K562 (cell line): Measurements from ENCODE around the gene IGF2R. TPM values are rescaled to one million over a fixed set of nuclear protein-coding genes. Genes with fewer than 3 reads are reported as not detected.

Experiments
- BHLHE40 ChIP-seq: IDR thresholded peaks from 2 replicates; pipeline ENCODE4 v1.6.1; 2011; ENCODE audit warnings: low read length, improper control_type of control experiment
- CBFA2T3 ChIP-seq: fragments of 450-650 bp; IDR thresholded peaks from 2 replicates; pipeline ENCODE4 v1.6.1; 2017
- CCNT2 ChIP-seq: IDR thresholded peaks from 2 replicates; pipeline ENCODE4 v1.6.1; 2011; ENCODE audit warnings: borderline replicate concordance, low read depth, mild to moderate bottlenecking, moderate library complexity, mixed read lengths, low read length; ENCODE audit not compliant: insufficient read length; ENCODE audit errors: extremely low read depth
- FOXK1 ChIP-seq: sonication (generic); formaldehyde crosslinking; IDR thresholded peaks from 2 replicates; pipeline ENCODE4 v1.8.0; 2022; ENCODE audit warnings: missing genetic modification reagents, mild to moderate bottlenecking, borderline replicate concordance
- HNRNPK ChIP-seq: fragments of 200-400 bp; formaldehyde crosslinking; IDR thresholded peaks from one replicate; pipeline ENCODE4 v1.6.1; 2018; ENCODE audit warnings: mild to moderate bottlenecking, low read depth, low read length; ENCODE audit not compliant: poor library complexity, severe bottlenecking
- HSF4 ChIP-seq: fragments of 250-450 bp; sonication (Bioruptor Pico); IDR thresholded peaks from 2 replicates; pipeline ENCODE4 v2.1.2; 2022; ENCODE audit warnings: mild to moderate bottlenecking, moderate library complexity, borderline replicate concordance
- JUNB ChIP-seq: fragments of 450-650 bp; formaldehyde crosslinking; conservative IDR thresholded peaks from 2 replicates; pipeline ENCODE4 v1.4.0; 2020; ENCODE audit warnings: mild to moderate bottlenecking
- MECOM ChIP-seq: fragments of 250-450 bp; sonication (Bioruptor Pico); IDR thresholded peaks from 2 replicates; pipeline ENCODE4 v1.8.0; 2022; ENCODE audit warnings: inconsistent platforms
- MTA2 ChIP-seq: fragments of 450-650 bp; IDR thresholded peaks from 2 replicates; pipeline ENCODE4 v1.6.1; 2016; ENCODE audit warnings: low read depth
- MYNN ChIP-seq, 2 experiments: sonication (generic); formaldehyde crosslinking in 1 of 2; IDR thresholded peaks; 2 replicates each; pipeline versions ENCODE4 v1.5.0 to v1.6.1; 2016 to 2020; ENCODE audit warnings: antibody characterized with exemption in 1 of 2, missing genetic modification reagents in 1 of 2
- NEUROD1 ChIP-seq: fragments of 150-350 bp; IDR thresholded peaks from 2 replicates; pipeline ENCODE4 v1.6.1; 2014; ENCODE audit warnings: borderline replicate concordance, low read length, low read depth; ENCODE audit not compliant: partially characterized antibody
- PCBP1 ChIP-seq: fragments of 200-400 bp; formaldehyde crosslinking; IDR thresholded peaks from 2 replicates; pipeline ENCODE4 v1.6.1; 2018; ENCODE audit warnings: mild to moderate bottlenecking, low read depth, low read length; ENCODE audit not compliant: poor library complexity, severe bottlenecking
- POLR3A ChIP-seq: IDR thresholded peaks from 2 replicates; pipeline ENCODE4 v1.6.1; 2011; ENCODE audit warnings: borderline replicate concordance, mild to moderate bottlenecking, moderate library complexity; ENCODE audit not compliant: insufficient read length, insufficient read depth; ENCODE audit errors: extremely low read depth
- POLR3G ChIP-seq: IDR thresholded peaks from 2 replicates; pipeline ENCODE4 v1.6.1; 2011; ENCODE audit not compliant: insufficient read length, insufficient replicate concordance; ENCODE audit errors: extremely low read depth
- PRPF4 ChIP-seq: fragments of 200-400 bp; formaldehyde crosslinking; IDR thresholded peaks from one replicate; pipeline ENCODE4 v1.6.1; 2017; ENCODE audit warnings: low read length, low read depth, mild to moderate bottlenecking; ENCODE audit not compliant: insufficient read depth, poor library complexity, severe bottlenecking
- PTRF ChIP-seq: fragments of 450-650 bp; IDR thresholded peaks from 2 replicates; pipeline ENCODE4 v1.6.1; 2016; ENCODE audit warnings: mild to moderate bottlenecking, missing genetic modification characterization, missing compliant biosample characterization
- SIX5 ChIP-seq, 2 experiments: IDR thresholded peaks; 2 replicates each; pipeline ENCODE4 v1.6.1; 2011; ENCODE audit warnings: low read length in 2 of 2, borderline replicate concordance in 1 of 2, low read depth in 1 of 2, mild to moderate bottlenecking in 1 of 2, moderate library complexity in 1 of 2; ENCODE audit not compliant: insufficient read depth in 1 of 2
- TAF1 ChIP-seq: IDR thresholded peaks from 2 replicates; pipeline ENCODE4 v1.6.1; 2011; ENCODE audit warnings: mild to moderate bottlenecking, low read length, moderate library complexity; ENCODE audit not compliant: insufficient read depth, control insufficient read depth, severe bottlenecking; ENCODE audit errors: extremely low read depth
- TOE1 ChIP-seq, 2 experiments: fragments of 450-650 bp in 1 of 2; sonication (generic) in 1 of 2; formaldehyde crosslinking in 1 of 2; IDR thresholded peaks; 2 replicates each; pipeline versions ENCODE4 v1.7.1 to v1.8.0; 2016 to 2022; ENCODE audit warnings: borderline replicate concordance in 2 of 2, mild to moderate bottlenecking in 2 of 2, antibody characterized with exemption in 1 of 2, inconsistent platforms in 1 of 2, low read depth in 1 of 2, missing genetic modification reagents in 1 of 2, moderate library complexity in 1 of 2
- ZNF212 ChIP-seq: fragments of 450-650 bp; formaldehyde crosslinking; IDR thresholded peaks from 2 replicates; pipeline ENCODE4 v1.4.0; 2020; ENCODE audit warnings: mild to moderate bottlenecking
- ZNF23 ChIP-seq: fragments of 250-450 bp; sonication (Bioruptor Pico); IDR thresholded peaks from 2 replicates; pipeline ENCODE4 v1.4.0; 2020; ENCODE audit warnings: mild to moderate bottlenecking
- polyA plus RNA-seq, 8 experiments: library from polyadenylated mRNA; depleted of rRNA in 4 of 8; stranded (reverse) in 5 of 8; unstranded in 3 of 8; fragments of >200 nt; fragmentation: Nextera tagmentation in 2 of 8; fragmentation: Illumina TruSeq in 1 of 8; extraction: Ambion mirVana in 2 of 8; extraction: Trizol in 1 of 8; gene quantifications; 2 replicates each; pipeline versions ENCODE4 v1.2.1 to v1.2.3, GENCODE V29; 2011 to 2014; ENCODE audit warnings: inconsistent platforms in 1 of 8, missing spikeins in 1 of 8
- total RNA-seq, 7 experiments: library from RNA; depleted of rRNA in 6 of 7; stranded (reverse); fragments of >200 nt in 6 of 7; fragmentation: Illumina TruSeq in 2 of 7; extraction: Trizol in 2 of 7; gene quantifications; 2 replicates each; pipeline versions ENCODE4 v1.2.1 to v1.2.3, GENCODE V29; 2011 to 2021; ENCODE audit warnings: low replicate concordance in 1 of 7
- TF ChIP-seq, protein P1 (sequence below): fragments of 450-650 bp; formaldehyde crosslinking; IDR thresholded peaks from 2 replicates; pipeline ENCODE4 v1.4.0; 2020; ENCODE audit warnings: mild to moderate bottlenecking
- TF ChIP-seq, protein P2 (sequence below): fragments of 250-450 bp; sonication (Bioruptor Pico); IDR thresholded peaks from 2 replicates; pipeline ENCODE4 v1.8.0; 2021; ENCODE audit warnings: moderate library complexity, mild to moderate bottlenecking, inconsistent platforms

Gene IGF2R
- total and polyA plus RNA-seq, 9 of the 15 experiments (the other 6 are each of a cell fraction or from before 2014, with no cell fraction given), result 3.5 to 92.3 (median 34.5) TPM

DNA sequence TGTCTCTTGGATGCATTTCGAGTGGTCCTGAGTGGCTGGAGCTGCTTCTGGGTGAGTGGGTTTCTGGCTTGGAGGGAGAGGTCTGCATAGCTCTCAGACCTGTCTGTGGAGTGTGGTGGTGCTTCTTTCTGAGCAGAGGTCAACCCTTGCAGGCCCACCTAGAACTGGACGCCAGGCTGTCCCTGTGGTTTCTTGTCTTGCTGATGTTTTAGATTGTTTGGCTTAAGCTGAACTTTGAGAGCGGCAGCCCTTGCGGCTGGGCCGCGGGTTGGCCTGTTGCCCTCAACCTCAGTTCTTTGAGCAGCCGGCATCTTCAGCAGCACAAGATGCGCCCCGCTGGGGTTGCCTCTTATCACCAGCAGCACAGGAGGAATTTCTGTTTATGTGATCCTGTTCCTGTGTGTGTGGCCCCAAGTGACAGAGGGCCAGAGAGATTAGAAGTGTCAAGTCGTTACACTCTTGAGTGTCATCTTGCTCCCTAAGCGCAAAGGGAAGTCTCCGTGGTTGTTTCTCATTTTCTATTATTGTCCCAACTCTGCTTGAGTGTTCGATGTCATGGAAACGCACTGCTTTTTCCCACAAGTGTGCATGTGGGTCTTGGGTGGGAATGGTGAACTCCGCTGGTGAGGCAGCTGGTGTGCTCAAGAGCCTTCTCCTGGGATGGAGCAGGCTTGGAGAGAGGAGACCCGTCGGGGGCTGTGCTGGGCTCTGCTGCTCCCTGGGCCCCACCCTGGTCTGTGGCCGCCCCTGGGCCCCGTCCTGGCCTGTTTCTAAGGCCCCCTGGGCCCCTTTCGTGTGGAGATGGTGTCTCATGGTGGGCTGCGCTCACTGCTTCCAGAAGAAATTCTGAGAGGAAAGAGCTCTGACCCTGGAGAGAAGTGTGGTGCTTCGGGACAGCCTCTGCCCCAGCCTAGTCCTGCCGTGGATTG lies 132.7 kb downstream of the IGF2R start (continued):
- TF ChIP-seq HSF4 (CRISPR knock-in tag) (no peak), PCBP1 (no peak), ZNF23 (no peak), TAF1 (peak; percentile 63), ZNF212 (CRISPR knock-in tag) (no peak), SIX5 (IDR thresholded peaks at IDR 0.05; ENCODE audit: borderline replicate concordance in 1 of 2, insufficient read depth in 1 of 2, low read depth in 1 of 2, low read length in 2 of 2) (no peak), JUNB (CRISPR knock-in tag) (no peak), NEUROD1 (peak; percentile 93), TOE1 (IDR thresholded peaks at IDR 0.05; ENCODE audit: borderline replicate concordance) (peak; percentile 54; the same call in 1 of the 2 replicates), TOE1 (CRISPR knock-in tag; IDR thresholded peaks at IDR 0.05; ENCODE audit: borderline replicate concordance, low read depth) (no peak), MYNN (IDR thresholded peaks at IDR 0.05) (peak; percentile 86; the same call in 1 of the 2 replicates), MYNN (CRISPR knock-in tag; IDR thresholded peaks at IDR 0.05) (no peak), PRPF4 (no peak), MECOM (peak; percentile 67; the same call in 1 of the 2 replicates), BHLHE40 (peak; percentile 85), CBFA2T3 (peak; percentile 100), FOXK1 (CRISPR knock-in tag) (peak; percentile 66; the same call in 1 of the 2 replicates), CCNT2 (peak; percentile 99), PTRF (tag) (no peak), HNRNPK (no peak), POLR3A (no peak), MTA2 (peak; percentile 99), POLR3G (no peak)
- TF ChIP-seq, protein P1, sequence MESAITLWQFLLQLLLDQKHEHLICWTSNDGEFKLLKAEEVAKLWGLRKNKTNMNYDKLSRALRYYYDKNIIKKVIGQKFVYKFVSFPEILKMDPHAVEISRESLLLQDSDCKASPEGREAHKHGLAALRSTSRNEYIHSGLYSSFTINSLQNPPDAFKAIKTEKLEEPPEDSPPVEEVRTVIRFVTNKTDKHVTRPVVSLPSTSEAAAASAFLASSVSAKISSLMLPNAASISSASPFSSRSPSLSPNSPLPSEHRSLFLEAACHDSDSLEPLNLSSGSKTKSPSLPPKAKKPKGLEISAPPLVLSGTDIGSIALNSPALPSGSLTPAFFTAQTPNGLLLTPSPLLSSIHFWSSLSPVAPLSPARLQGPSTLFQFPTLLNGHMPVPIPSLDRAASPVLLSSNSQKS, result no peak
- TF ChIP-seq, protein P2, sequence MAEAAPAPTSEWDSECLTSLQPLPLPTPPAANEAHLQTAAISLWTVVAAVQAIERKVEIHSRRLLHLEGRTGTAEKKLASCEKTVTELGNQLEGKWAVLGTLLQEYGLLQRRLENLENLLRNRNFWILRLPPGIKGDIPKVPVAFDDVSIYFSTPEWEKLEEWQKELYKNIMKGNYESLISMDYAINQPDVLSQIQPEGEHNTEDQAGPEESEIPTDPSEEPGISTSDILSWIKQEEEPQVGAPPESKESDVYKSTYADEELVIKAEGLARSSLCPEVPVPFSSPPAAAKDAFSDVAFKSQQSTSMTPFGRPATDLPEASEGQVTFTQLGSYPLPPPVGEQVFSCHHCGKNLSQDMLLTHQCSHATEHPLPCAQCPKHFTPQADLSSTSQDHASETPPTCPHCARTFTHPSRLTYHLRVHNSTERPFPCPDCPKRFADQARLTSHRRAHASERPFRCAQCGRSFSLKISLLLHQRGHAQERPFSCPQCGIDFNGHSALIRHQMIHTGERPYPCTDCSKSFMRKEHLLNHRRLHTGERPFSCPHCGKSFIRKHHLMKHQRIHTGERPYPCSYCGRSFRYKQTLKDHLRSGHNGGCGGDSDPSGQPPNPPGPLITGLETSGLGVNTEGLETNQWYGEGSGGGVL (CRISPR knock-in tag), result no peak
